Smooth muscle cell (in vitro differentiated cells): ENCODE results near the gene UNC119. TPM values are rescaled to one million over a fixed set of nuclear protein-coding genes. Genes with fewer than 3 reads are reported as not detected.

Experiments used
- DNase-seq: peaks from one replicate; lab custom pipeline; 2025; ENCODE audit not compliant: unreplicated experiment; lab: John Stamatoyannopoulos, UW
- H2AFZ ChIP-seq: fragments of 200-600 bp; sonication (generic); 2 replicates; pipeline ENCODE4 v1.6.0; 2016; ENCODE audit warnings: antibody characterized with exemption, low read depth, mild to moderate bottlenecking
- H3F3A ChIP-seq: fragments of 200-600 bp; sonication (generic); 2 replicates; pipeline ENCODE4 v1.6.0; 2017; ENCODE audit warnings: antibody characterized with exemption, low read depth
- H3K27ac ChIP-seq: fragments of 200-600 bp; sonication (generic); 2 replicates; pipeline ENCODE4 v1.5.1; 2016; ENCODE audit warnings: low read depth, mild to moderate bottlenecking
- H3K27me3 ChIP-seq: fragments of 200-600 bp; sonication (generic); 2 replicates; pipeline ENCODE4 v1.6.1; 2016; ENCODE audit warnings: low read depth, mild to moderate bottlenecking
- H3K36me3 ChIP-seq: fragments of 200-600 bp; sonication (generic); 2 replicates; pipeline ENCODE4 v1.5.1; 2016; ENCODE audit warnings: low read depth
- H3K4me1 ChIP-seq: fragments of 200-600 bp; sonication (generic); 2 replicates; pipeline ENCODE4 v1.5.1; 2016; ENCODE audit warnings: low read depth
- H3K4me2 ChIP-seq: fragments of 200-600 bp; sonication (generic); 2 replicates; pipeline ENCODE4 v1.6.0; 2016; ENCODE audit warnings: mild to moderate bottlenecking
- H3K4me3 ChIP-seq: fragments of 200-600 bp; sonication (generic); 2 replicates; pipeline ENCODE4 v1.5.1; 2016; ENCODE audit warnings: mild to moderate bottlenecking
- H3K79me2 ChIP-seq: fragments of 200-600 bp; sonication (generic); 2 replicates; pipeline ENCODE4 v1.6.0; 2016; ENCODE audit warnings: low read depth, mild to moderate bottlenecking
- H3K9ac ChIP-seq: fragments of 200-600 bp; sonication (generic); 2 replicates; pipeline ENCODE4 v1.6.0; 2016; ENCODE audit warnings: low read depth
- H3K9me3 ChIP-seq: fragments of 200-600 bp; sonication (generic); replicated peaks from 2 replicates; pipeline ENCODE4 v1.5.1; 2016; ENCODE audit warnings: low read depth
- H4K20me1 ChIP-seq: fragments of 200-600 bp; sonication (generic); 2 replicates; pipeline ENCODE4 v1.6.0; 2016; ENCODE audit warnings: low read depth
- CTCF ChIP-seq: fragments of 200-600 bp; sonication (generic); IDR thresholded peaks from 2 replicates; pipeline ENCODE4 v1.5.1; 2017; ENCODE audit warnings: borderline replicate concordance, mild to moderate bottlenecking, antibody characterized with exemption; ENCODE audit not compliant: insufficient read depth, poor library complexity, severe bottlenecking
- WGBS: methylation state at CpG from one replicate; pipeline ENCODE4 v1.1.7; 2016; ENCODE audit warnings: low lambda C conversion rate; 5-methylcytosine and 5-hydroxymethylcytosine counted together
- polyA plus RNA-seq: library from polyadenylated mRNA; unstranded; fragments of >200 nt; fragmentation: Nextera tagmentation; extraction: Ambion mirVana; gene quantifications from 2 replicates; pipeline ENCODE4 v1.2.1, GENCODE V29; 2016
- total RNA-seq: library from RNA; depleted of rRNA; stranded (reverse); fragments of >200 nt; gene quantifications from 2 replicates; pipeline ENCODE4 v1.2.3, GENCODE V29; 2014

UNC119 gene
- total and polyA plus RNA-seq, 2 experiments from 2014 or later = 35.9 to 46.9 TPM

- 95% methylated on average over 3 of the region's 3 CpGs for WGBS
These were observed 32.0 kb upstream of the UNC119 start for GRCh38 chr17:28584434-28584833.

GRCh38 chr17:28582513-28582912, 30.1 kb upstream of the UNC119 start:
- Histone ChIP-seq H3F3A (peaks cover 3% of the 10 kb centered on the region), H2AFZ (no peak overlapping the region), H3K36me3 (peaks cover 4% of the 10 kb centered on the region), H3K27me3 (no peaks in the 10 kb centered on the region), H3K4me2 (no peak overlapping the region), H3K9me3 (no peaks in the 10 kb centered on the region), H3K27ac (no peak overlapping the region), H3K4me1 (no peaks in the 10 kb centered on the region), H3K4me3 (no peak overlapping the region), H4K20me1 (no peaks in the 10 kb centered on the region), H3K79me2 (no peaks in the 10 kb centered on the region), H3K9ac (no peak overlapping the region)
- TF ChIP-seq CTCF = no peak
- 98% methylated on average over 2 of the region's 2 CpGs for WGBS
- no peak for DNase-seq

More at GRCh38 chr17:28584434-28584833, 32.0 kb upstream of the UNC119 start:
- H4K20me1 ChIP-seq = no peaks in the 10 kb centered on the region
- H3K4me2 ChIP-seq = no peak overlapping the region
- no peak overlapping the region for H2AFZ ChIP-seq
- no peak for DNase-seq
- no peak for TF ChIP-seq CTCF
- no peaks in the 10 kb centered on the region for H3K4me1 ChIP-seq
- no peaks in the 10 kb centered on the region for H3K27me3 ChIP-seq
- H3K79me2 ChIP-seq = no peaks in the 10 kb centered on the region
- H3K4me3 ChIP-seq = no peak overlapping the region
- H3K9me3 ChIP-seq = no peaks in the 10 kb centered on the region
- no peak overlapping the region for H3K9ac ChIP-seq
- no peak overlapping the region for H3K27ac ChIP-seq
- H3K36me3 ChIP-seq = peaks cover 4% of the 10 kb centered on the region
- H3F3A ChIP-seq = no peaks in the 10 kb centered on the region

- H2AFZ ChIP-seq = no peak overlapping the region
- H3F3A ChIP-seq = peaks cover 3% of the 10 kb centered on the region
- no peaks in the 10 kb centered on the region for H3K79me2 ChIP-seq
- H3K9me3 ChIP-seq = no peaks in the 10 kb centered on the region
- H3K36me3 ChIP-seq = peaks cover 4% of the 10 kb centered on the region
- no peaks in the 10 kb centered on the region for H4K20me1 ChIP-seq
- DNase-seq = no peak
- no peaks in the 10 kb centered on the region for H3K27me3 ChIP-seq
- WGBS = 100% methylated on average over 3 of the region's 3 CpGs
- H3K4me1 ChIP-seq = peaks cover 2% of the 10 kb centered on the region
- no peak for TF ChIP-seq CTCF
- H3K4me3 ChIP-seq = no peak overlapping the region
- H3K4me2 ChIP-seq = no peak overlapping the region
- H3K9ac ChIP-seq = no peak overlapping the region
- no peak overlapping the region for H3K27ac ChIP-seq
These were observed 28.5 kb upstream of the UNC119 start for GRCh38 chr17:28580959-28581358.

GRCh38 chr17:28579526-28579925, 27.1 kb upstream of the UNC119 start:
- Histone ChIP-seq H3K4me3 (no peak overlapping the region), H4K20me1 (no peaks in the 10 kb centered on the region), H3F3A (peaks cover 3% of the 10 kb centered on the region), H3K9ac (no peak overlapping the region), H3K27ac (no peak overlapping the region), H3K79me2 (no peaks in the 10 kb centered on the region), H3K4me1 (peaks cover 5% of the 10 kb centered on the region), H3K9me3 (no peaks in the 10 kb centered on the region), H3K4me2 (no peak overlapping the region), H3K36me3 (peaks cover 4% of the 10 kb centered on the region), H2AFZ (no peak overlapping the region), H3K27me3 (no peaks in the 10 kb centered on the region)
- TF ChIP-seq CTCF = no peak
- 95% methylated on average over 4 of the region's 4 CpGs for WGBS
- DNase-seq = no peak
